CD4-positive, alpha-beta T cell treated with Interleukin-15 for 1 hour (primary cell): ENCODE data around the gene LRRC45.
A peak's percentile ranks its signal among the peaks of the same experiment; 100 is the strongest.

Source experiments
- DNase-seq: peaks from one replicate; pipeline ENCODE4 v3.0.0-alpha.2; 2020

LRRC45 gene

DNA sequence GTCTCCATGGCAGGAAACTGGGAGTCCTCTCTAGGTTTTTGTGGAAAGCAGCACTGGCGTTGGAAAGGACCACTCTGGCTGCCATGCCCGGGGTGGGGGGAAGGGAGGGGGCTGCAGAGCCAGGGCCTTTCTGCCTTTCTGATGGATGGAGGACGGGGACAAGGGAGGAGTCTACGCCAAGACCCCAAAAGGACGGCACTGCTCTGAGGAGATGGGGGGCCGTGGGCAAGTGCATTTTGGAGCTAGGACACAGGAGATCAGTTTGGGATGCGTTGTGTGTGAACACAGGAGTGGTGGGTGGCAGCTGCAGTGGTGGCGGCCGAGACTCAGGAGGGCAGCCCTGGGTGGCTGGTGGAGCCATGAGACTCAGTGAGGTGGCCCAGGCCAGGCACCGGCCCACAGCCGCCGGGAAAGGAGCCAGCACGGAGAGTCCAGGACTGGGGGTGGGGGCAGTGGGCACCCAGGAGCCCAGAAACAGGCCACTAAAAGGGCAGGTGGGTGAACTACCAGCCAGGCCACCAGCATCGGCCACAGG is 2.5 kb upstream of the LRRC45 start:
- DNase-seq, result no peak

DNA sequence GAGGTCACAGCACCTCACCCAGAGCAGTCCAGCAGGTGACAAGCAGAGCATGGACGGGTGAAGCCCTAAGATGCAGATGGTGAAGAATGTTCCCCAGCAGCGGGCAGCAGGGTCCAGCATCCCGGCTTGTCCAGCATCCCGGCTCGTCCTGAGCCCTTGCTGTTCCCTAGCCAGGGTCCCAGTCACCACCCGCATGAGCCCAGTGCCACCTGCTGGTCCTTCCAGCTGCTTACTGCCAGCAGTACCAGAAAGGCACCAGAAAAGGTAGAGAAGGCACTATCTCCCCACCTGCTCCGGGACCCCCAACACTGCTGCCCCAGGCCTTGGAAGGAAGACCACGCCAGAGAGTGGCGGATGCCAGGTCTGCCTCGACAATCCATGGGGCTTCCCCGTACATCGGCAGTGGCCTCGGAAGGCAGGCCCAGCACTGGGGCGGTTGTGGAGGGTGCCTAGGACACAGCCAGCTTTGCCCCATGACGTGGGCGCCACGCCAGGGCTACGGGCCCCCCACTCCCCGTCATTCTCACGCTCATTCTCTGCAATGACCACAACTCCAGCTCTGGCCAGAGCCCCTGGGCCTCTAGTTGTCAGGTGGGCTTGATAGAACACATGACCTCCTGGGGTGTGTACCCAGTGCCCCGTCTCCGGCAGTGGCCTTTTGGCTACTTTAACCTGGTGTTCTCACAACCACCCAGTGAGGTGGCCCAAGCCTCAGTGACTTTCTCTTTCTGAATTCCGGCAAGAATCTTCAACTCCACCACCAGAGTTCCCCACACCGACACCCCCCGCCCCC is 1.8 kb upstream of the LRRC45 start:
- peak; percentile 55 for DNase-seq

- DNase-seq, result no peak
Measured at GRCh38 chr17:82021900-82022309, 1.2 kb upstream of the LRRC45 start.

GRCh38 chr17:82022310-82022980 is 660 bp upstream of the LRRC45 start, which contains the start of gene CENPX:
Gene CENPX, minus strand, starts transcription at chr17:82022878. Its CDS starts 17 bp downstream, at chr17:82022861.
- DNase-seq, result no peak

GRCh38 chr17:82023447-82024241 is 539 bp downstream of the LRRC45 start:
- no peak for DNase-seq

DNA sequence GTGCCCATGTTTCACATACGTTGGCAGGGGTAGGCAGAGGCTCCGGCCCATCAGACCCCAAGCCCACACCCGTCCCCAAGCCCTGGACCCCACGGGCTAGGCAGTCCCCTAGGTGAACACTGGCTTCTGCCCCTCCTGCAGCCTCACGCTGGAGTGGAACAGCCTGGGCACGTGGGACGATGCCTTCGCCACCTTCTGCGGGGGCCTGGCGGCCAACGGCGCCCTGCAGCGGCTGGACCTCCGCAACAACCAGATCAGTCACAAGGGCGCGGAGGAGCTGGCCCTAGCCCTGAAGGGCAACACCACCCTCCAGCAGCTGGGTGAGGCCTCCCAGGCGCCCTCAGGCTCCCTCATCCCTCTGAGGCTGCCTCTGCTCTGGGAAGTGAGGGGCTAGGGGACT is 1.8 kb downstream of the LRRC45 start:
- no peak for DNase-seq

DNA sequence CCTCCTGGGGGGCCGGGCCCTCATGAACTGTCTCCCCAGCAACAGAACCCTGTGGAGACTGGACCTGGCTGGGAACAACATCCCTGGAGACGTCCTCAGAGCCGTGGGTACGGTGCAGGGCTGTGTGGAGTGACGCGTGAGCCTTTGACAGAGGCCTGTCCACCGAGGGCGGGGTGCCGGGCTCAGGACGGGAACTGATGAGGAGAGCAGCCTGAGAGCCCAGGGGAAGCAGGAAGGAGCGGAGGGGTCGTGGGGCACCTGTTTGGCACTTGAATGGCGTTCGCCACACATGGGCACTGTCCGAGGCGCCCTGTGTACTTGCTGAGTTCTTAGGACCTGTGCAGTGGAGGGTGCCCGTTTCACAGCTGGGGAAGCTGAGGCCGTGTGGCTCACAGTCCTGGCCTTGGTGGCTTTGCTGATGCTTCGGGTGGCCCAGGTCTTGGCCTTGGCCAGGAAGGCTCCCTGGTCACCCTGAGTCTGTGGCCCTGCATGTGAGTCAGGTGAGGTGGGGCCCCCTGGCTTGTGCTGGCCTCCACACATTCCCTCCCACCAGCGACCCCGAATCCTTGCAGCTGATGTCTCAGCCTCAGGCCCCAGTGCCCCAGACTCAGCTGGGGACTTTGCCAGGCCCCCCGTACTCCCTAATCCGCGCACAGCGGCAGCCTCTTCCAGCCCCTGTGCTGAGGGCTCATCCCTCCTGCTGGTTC is 2.4 kb downstream of the LRRC45 start:
- no peak for DNase-seq

- no peak for DNase-seq
Measured at GRCh38 chr17:82028246-82028645, 5.1 kb downstream of the LRRC45 start.

GRCh38 chr17:82028966-82029365 is 5.9 kb downstream of the LRRC45 start:
- no peak for DNase-seq

- no peak for DNase-seq
Measured at GRCh38 chr17:82029391-82029790, 6.3 kb downstream of the LRRC45 start.

GRCh38 chr17:82029990-82030469 is 6.9 kb downstream of the LRRC45 start:
- DNase-seq, result no peak

DNA sequence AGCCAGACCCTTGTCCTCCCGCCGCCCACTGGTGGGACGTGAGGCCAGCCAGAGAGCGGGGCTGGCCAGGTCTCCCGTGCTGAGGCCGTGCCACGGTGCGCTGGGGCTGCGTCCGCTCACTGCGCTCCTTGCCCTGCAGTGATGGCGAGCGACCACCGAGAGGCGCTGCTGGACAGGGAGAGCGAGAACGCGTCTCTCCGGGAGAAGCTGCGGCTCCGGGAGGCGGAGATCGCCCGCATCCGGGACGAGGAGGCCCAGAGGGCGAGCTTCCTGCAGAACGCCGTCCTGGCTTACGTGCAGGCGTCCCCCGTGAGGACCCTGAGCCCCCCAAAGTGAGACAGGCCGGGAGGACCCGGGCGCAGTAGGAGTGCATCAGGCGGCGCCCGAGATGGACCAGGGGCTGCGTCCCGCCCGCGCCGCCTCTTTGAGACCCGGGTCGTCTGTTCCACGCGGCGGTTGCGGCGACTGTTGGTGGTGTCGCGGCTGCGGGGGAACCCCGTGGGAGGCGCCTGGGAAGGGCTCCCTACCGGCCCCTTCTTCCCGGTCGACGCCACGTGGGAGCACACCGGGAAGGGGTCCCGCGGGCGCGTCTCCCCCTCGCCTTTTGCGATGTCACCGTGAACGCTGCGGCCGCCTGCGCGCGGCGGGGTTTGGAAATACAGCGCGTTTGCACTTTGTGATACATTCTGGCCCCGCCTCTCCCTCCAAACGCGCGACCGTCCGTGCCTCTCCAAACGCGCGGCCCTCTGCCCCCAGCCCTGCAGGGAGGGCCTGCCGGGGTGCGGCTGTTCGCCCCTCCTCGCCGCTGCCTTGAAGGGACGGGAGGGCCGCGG is 7.6 kb downstream of the LRRC45 start:
- peak; percentile 80 for DNase-seq

- no peak for DNase-seq
Measured at GRCh38 chr17:82031303-82031884, 8.3 kb downstream of the LRRC45 start, which contains the start of gene RAC3. Gene RAC3, plus strand, starts transcription at chr17:82031678. Its CDS starts 84 bp downstream, at chr17:82031762.

DNA sequence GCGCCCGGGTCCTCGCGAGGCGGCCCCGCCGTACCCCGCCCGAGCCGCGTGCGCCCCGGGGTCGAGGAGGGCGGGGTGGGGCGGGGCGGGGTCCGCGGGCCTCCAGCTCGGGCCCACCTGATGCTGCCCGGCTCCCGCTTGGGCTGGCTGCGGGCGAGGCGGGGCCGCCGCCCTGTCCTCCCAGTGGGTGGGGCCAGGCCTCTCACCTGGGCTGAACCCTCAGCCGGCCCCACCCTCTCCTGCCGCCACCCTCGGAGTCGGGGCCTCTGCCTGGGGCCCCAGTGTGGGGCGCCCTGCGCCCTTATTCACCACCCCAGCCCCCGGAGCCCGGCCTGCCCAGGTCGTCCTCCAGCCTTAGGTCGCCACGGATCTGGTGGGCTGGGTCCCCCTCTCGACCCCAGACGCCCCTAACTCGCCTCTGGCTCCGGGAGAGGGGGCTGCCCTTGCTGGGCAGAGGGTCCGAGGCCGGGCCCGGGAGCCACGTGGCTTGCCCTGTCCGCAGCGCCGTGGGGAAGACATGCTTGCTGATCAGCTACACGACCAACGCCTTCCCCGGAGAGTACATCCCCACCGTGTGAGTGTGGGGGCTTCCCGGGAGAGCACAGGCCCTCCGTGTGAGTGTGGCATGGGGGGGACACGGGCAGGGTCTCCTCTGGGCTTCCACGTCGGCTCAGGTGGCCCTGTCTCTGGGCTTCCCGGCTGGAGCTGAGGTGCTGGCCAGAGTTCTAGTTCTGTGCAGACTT is 9.0 kb downstream of the LRRC45 start:
- DNase-seq, result no peak

DNA sequence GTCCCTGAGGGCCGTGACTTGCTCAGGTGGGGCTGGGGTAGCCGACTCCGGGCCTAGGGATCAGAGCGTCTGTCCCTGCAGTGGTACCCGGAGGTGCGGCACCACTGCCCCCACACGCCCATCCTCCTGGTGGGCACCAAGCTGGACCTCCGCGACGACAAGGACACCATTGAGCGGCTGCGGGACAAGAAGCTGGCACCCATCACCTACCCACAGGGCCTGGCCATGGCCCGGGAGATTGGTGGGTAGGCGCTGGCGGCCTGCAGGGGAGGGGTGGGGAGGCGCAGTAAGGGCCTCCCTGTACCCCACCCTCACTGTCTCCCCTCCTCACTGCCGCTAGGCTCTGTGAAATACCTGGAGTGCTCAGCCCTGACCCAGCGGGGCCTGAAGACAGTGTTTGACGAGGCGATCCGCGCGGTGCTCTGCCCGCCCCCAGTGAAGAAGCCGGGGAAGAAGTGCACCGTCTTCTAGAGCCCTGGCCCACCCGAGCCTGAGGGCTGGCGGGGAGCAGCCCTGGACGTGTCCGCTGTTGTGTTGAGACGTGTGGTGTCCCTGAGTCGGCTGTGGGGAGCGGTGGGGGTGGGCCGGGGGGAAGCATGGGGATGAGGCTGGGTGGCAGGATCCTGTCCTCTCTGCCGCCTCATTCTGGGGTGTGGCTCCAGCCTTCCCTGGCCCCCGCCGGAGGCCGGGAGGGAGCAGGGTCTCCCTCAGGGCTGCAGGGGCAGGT is 10.4 kb downstream of the LRRC45 start:
- no peak for DNase-seq

DNA sequence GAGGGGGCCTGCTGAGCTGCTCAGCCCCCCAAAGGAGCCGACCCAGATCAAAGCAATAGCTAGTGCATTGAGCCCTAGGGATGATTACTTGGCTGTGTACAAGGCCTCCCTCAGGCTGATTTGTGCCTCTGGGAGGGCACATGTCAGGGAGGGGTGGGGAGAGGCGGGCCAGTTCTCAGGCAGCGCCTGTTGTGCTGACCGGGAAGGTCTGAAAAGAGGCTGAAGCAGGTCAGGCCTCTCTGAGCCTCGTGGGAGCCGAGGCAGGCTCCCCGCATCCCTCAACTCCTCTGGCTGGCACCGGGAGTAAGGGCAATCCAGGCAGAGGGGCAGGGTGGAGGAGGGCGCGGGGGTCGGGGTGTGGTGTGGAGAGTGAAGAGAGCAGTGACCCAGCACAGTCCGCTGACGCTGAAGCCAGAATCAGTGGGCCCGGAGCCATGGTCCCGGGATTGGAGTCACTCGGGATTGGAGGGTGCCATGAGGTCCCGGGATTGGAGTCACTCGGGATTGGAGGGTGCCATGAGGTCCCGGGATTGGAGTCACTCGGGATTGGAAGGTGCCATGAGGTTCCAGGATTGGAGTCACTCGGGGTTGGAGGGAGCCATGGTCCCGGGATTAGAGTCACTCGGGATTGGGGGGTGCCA is 11.4 kb downstream of the LRRC45 start:
- DNase-seq, result no peak

- DNase-seq, result no peak
Measured at GRCh38 chr17:82035488-82035887, 12.4 kb downstream of the LRRC45 start.

DNA sequence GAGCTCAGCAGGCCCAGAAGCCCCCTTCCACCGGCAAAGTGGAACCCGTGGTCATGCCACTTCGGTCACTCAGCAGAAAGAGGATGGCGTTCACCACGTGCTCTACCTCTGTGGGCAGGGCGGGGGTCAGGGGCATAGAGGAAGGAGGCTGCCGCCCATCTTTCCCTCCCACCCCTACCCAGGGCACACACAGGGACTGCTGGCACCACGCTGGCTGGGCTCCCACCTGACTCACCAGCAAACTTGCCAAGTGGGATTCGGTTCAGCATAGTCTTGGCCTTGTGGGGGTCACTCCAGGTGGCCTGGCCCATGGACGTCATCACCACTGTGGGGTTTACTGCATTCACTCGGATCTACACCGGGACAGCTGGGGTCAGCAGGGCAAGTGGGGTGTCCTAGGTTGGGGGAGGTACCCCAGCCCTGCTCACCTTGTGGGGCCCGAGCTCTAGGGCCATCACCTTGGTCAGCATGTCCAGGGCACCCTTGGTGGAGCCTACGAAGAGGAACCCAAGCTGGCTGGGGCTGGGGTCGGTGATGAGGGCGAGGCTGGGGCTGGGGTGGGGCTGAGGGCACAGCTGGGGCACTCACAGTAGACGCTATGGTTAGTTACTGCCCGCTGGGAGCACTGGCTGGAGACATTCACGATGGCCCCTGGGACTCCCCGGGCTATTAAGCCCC is 13.0 kb downstream of the LRRC45 start:
- DNase-seq, result no peak
